CD14-positive monocyte (primary cell): ENCODE measurements around the gene OCIAD2. TPM values are rescaled to one million over a fixed set of nuclear protein-coding genes. Genes with fewer than 3 reads are reported as not detected.
A peak's percentile ranks its signal among the peaks of the same experiment; 100 is the strongest.

Experiments used
- DNase-seq, 3 donors: peaks; one replicate each; pipeline ENCODE4 v3.0.0-alpha.2; 2011 to 2022
- H2AFZ ChIP-seq: 2 replicates; pipeline ENCODE4 v1.6.0; 2012; ENCODE audit warnings: mild to moderate bottlenecking, low read depth, low read length, inconsistent platforms; ENCODE audit not compliant: insufficient read depth, poor library complexity, severe bottlenecking
- H3K27ac ChIP-seq, 2 donors: 1 replicate in 1 of 2; 2 replicates in 1 of 2; pipeline ENCODE4 v1.5.1; 2012 to 2013; ENCODE audit warnings: low read length in 2 of 2, control low read depth in 1 of 2, inconsistent platforms in 1 of 2, low read depth in 1 of 2, mild to moderate bottlenecking in 1 of 2
- H3K27me3 ChIP-seq, 2 donors: one replicate each; pipeline versions ENCODE4 v1.6.0 to v1.6.1; 2011 to 2013; ENCODE audit warnings: low read length in 2 of 2; ENCODE audit not compliant: control insufficient read depth in 2 of 2, insufficient read depth in 2 of 2
- H3K36me3 ChIP-seq, 2 donors: replicated peaks in 1 of 2; 1 replicate in 1 of 2; 2 replicates in 1 of 2; pipeline versions ENCODE4 v1.5.1 to v1.6.1; 2012 to 2013; ENCODE audit warnings: low read length in 2 of 2, control low read depth in 1 of 2, inconsistent platforms in 1 of 2, mild to moderate bottlenecking in 1 of 2; ENCODE audit not compliant: insufficient read depth in 2 of 2, control insufficient read depth in 1 of 2
- H3K4me1 ChIP-seq, 2 donors: 1 replicate in 1 of 2; 2 replicates in 1 of 2; pipeline versions ENCODE4 v1.5.1 to v1.6.1; 2012 to 2013; ENCODE audit warnings: low read length in 2 of 2, control low read depth in 1 of 2, inconsistent platforms in 1 of 2, mild to moderate bottlenecking in 1 of 2, moderate library complexity in 1 of 2; ENCODE audit not compliant: insufficient read depth in 2 of 2, control insufficient read depth in 1 of 2
- H3K4me2 ChIP-seq: replicated peaks from 2 replicates; pipeline ENCODE3; 2012; ENCODE audit warnings: low read length, moderate library complexity, mild to moderate bottlenecking; ENCODE audit not compliant: poor library complexity, severe bottlenecking; ENCODE audit errors: extremely low read depth
- H3K4me3 ChIP-seq, 3 experiments: fragments of 200-600 bp in 1 of 3; sonication (generic) in 1 of 3; replicated peaks in 1 of 3; 1 replicate in 2 of 3; 2 replicates in 1 of 3; pipeline ENCODE4 v1.5.1; 2011 to 2013; ENCODE audit warnings: low read length in 3 of 3, mild to moderate bottlenecking in 3 of 3, control low read depth in 2 of 3, low read depth in 2 of 3, inconsistent platforms in 1 of 3, moderate library complexity in 1 of 3
- H3K79me2 ChIP-seq: 2 replicates; pipeline ENCODE4 v1.6.0; 2012; ENCODE audit warnings: mild to moderate bottlenecking, control low read depth, inconsistent platforms, low read length, moderate library complexity; ENCODE audit not compliant: insufficient read depth
- H3K9ac ChIP-seq: 2 replicates; pipeline ENCODE4 v1.6.0; 2017; ENCODE audit warnings: low read length, mild to moderate bottlenecking; ENCODE audit not compliant: insufficient read depth, poor library complexity, severe bottlenecking
- H3K9me3 ChIP-seq, 2 donors: replicated peaks in 1 of 2; 1 replicate in 1 of 2; 2 replicates in 1 of 2; pipeline versions ENCODE4 v1.5.1 to v1.6.1; 2012 to 2013; ENCODE audit warnings: low read length in 2 of 2, control low read depth in 1 of 2; ENCODE audit not compliant: control insufficient read depth in 1 of 2, insufficient read depth in 1 of 2
- H4K20me1 ChIP-seq: 2 replicates; pipeline ENCODE4 v1.6.0; 2012; ENCODE audit warnings: mild to moderate bottlenecking, low read length, control low read depth, moderate library complexity; ENCODE audit not compliant: insufficient read depth
- H3K27ac Mint-ChIP-seq, 7 donors: one replicate each; pipeline ENCODE4 v1.8.0; 2020; ENCODE audit warnings: mild to moderate bottlenecking in 7 of 7, mixed read lengths in 7 of 7, moderate library complexity in 6 of 7, inconsistent platforms in 2 of 7
- H3K27me3 Mint-ChIP-seq, 3 donors: one replicate each; pipeline ENCODE4 v1.8.0; 2021 to 2022; ENCODE audit warnings: low read depth in 3 of 3, mild to moderate bottlenecking in 3 of 3, mixed read lengths in 3 of 3, moderate library complexity in 3 of 3, inconsistent platforms in 1 of 3
- H3K36me3 Mint-ChIP-seq, 2 donors: one replicate each; pipeline ENCODE4 v1.8.0; 2020; ENCODE audit warnings: mixed read lengths in 2 of 2, inconsistent platforms in 1 of 2, mild to moderate bottlenecking in 1 of 2
- H3K4me1 Mint-ChIP-seq: one replicate; pipeline ENCODE4 v1.8.0; 2020; ENCODE audit warnings: mild to moderate bottlenecking, mixed read lengths
- H3K4me3 Mint-ChIP-seq, 2 donors: one replicate each; pipeline ENCODE4 v1.8.0; 2020; ENCODE audit warnings: mild to moderate bottlenecking in 2 of 2, mixed read lengths in 2 of 2, moderate library complexity in 1 of 2
- H3K9me3 Mint-ChIP-seq, 7 donors: one replicate each; pipeline ENCODE4 v1.8.0; 2020 to 2022; ENCODE audit warnings: mixed read lengths in 7 of 7, mild to moderate bottlenecking in 6 of 7, moderate library complexity in 6 of 7, inconsistent platforms in 2 of 7
- WGBS: methylation state at CpG from one replicate; pipeline ENCODE4 v1.1.5; 2013; ENCODE audit warnings: missing lambda C conversion rate; ENCODE audit not compliant: insufficient coverage; 5-methylcytosine and 5-hydroxymethylcytosine counted together
- intact Hi-C, 2 donors: fragments of 100-400 bp; cut with micrococcal nuclease; formaldehyde crosslinking; loops; one replicate each; pipeline versions ENCODE4 v1.15.0 to v1.15.1; 2023
- polyA plus RNA-seq, 3 donors: library from polyadenylated mRNA; depleted of rRNA in 1 of 3; unstranded in 2 of 3; stranded (reverse) in 1 of 3; fragments of 300-500 nt in 2 of 3; fragments of >200 nt in 1 of 3; fragmentation: Illumina TruSeq in 2 of 3; gene quantifications; 1 replicate in 2 of 3; 2 replicates in 1 of 3; pipeline ENCODE4 v1.2.3, GENCODE V29; 2012 to 2021
- TF ChIP-seq, protein P1 (sequence below): fragments of 200-600 bp; IDR thresholded peaks from one replicate; pipeline ENCODE4 v1.8.0; 2022; ENCODE audit warnings: antibody characterized with exemption, mild to moderate bottlenecking

Gene OCIAD2
- polyA plus RNA-seq, 3 donors, result 2.1 to 3.1 (median 2.9) TPM

DNA sequence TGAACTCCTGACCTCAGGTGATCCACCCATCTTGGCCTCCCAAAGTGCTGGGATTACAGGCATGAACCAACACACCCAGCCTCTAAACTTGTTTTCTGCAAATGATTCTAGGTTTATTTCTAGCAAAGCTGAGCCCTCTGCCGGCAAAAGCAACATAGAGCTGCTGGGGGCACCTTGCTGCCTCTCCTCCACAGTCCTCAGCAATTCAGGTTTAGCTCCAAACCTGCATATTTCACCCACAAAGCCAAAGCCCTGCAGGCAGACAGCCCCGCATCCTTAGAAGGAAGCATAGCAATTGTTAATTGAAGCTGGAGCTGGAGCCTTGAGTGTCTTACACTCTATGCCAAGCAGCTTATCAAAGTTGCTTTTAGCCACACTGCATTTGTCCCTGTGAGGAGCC lies 24.9 kb upstream of the OCIAD2 start:
- H3K4me3 ChIP-seq, result no peak overlapping the region
- H3K27ac Mint-ChIP-seq, result no peak overlapping the region
- 100% methylated on average over 2 of the region's 2 CpGs for WGBS

DNA sequence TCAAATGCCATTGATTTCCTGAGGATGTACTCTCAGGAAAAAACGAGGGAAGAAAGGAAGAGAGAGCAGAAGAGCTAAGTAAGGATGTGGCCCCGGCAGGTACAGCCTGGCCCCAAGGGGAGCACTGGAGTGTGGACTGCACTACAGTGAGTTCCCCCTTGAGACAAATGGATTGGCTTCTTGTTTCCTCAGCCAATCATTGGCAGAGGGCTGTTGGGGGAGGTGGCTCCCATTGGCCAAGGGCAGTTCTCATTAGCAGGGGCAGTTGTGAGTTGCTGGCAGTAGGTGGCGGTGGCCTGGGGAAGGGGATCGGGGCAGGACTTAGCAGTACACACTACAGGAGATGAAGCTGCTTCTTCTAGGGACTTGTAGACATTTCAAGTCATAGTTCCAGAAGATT lies 24.1 kb upstream of the OCIAD2 start:
- Mint-ChIP-seq H3K27me3 (peaks cover 1 to 3% (median 2%) of the 10 kb centered on the region in 3 donors), H3K27ac (peak overlapping the region in 1 of 7 donors; percentile 55), H3K9me3 (peaks cover 0 to 8% (median 4%) of the 10 kb centered on the region in 7 donors), H3K4me1 (no peaks in the 10 kb centered on the region), H3K4me3 (no peak overlapping the region), H3K36me3 (no peaks in the 10 kb centered on the region)
- Histone ChIP-seq H3K4me2 (no peak overlapping the region), H3K9ac (no peak overlapping the region), H3K27ac (no peak overlapping the region), H3K4me3 (no peak overlapping the region), H3K27me3 (no peaks in the 10 kb centered on the region), H3K4me1 (no peaks in the 10 kb centered on the region), H2AFZ (no peak overlapping the region), H3K36me3 (no peaks in the 10 kb centered on the region), H3K9me3 (peaks cover 0 to 7% of the 10 kb centered on the region in 2 donors), H3K79me2 (no peaks in the 10 kb centered on the region), H4K20me1 (no peaks in the 10 kb centered on the region)
- TF ChIP-seq, protein P1, sequence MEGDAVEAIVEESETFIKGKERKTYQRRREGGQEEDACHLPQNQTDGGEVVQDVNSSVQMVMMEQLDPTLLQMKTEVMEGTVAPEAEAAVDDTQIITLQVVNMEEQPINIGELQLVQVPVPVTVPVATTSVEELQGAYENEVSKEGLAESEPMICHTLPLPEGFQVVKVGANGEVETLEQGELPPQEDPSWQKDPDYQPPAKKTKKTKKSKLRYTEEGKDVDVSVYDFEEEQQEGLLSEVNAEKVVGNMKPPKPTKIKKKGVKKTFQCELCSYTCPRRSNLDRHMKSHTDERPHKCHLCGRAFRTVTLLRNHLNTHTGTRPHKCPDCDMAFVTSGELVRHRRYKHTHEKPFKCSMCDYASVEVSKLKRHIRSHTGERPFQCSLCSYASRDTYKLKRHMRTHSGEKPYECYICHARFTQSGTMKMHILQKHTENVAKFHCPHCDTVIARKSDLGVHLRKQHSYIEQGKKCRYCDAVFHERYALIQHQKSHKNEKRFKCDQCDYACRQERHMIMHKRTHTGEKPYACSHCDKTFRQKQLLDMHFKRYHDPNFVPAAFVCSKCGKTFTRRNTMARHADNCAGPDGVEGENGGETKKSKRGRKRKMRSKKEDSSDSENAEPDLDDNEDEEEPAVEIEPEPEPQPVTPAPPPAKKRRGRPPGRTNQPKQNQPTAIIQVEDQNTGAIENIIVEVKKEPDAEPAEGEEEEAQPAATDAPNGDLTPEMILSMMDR, result no peak
- WGBS, result 98% methylated on average over 4 of the region's 4 CpGs
- DNase-seq, result no peak
- intact Hi-C loops, result no loop called here

More for the DNA sequence above, 24.9 kb upstream of the OCIAD2 start:
- H3K36me3 ChIP-seq, result no peaks in the 10 kb centered on the region
- H2AFZ ChIP-seq, result no peak overlapping the region
- H3K9me3 ChIP-seq, result peaks cover 0 to 7% of the 10 kb centered on the region in 2 donors
- H3K4me1 Mint-ChIP-seq, result no peaks in the 10 kb centered on the region
- TF ChIP-seq, protein P1, result no peak
- no peaks in the 10 kb centered on the region for H3K36me3 Mint-ChIP-seq
- H3K27ac ChIP-seq, result no peak overlapping the region
- intact Hi-C loops, result no loop called here
- no peaks in the 10 kb centered on the region for H3K79me2 ChIP-seq
- DNase-seq, result no peak
- H3K9ac ChIP-seq, result no peak overlapping the region
- no peak overlapping the region for H3K4me3 Mint-ChIP-seq
- peaks cover 0 to 8% (median 4%) of the 10 kb centered on the region in 7 donors for H3K9me3 Mint-ChIP-seq
- peaks cover 1 to 3% (median 2%) of the 10 kb centered on the region in 3 donors for H3K27me3 Mint-ChIP-seq
- no peaks in the 10 kb centered on the region for H3K27me3 ChIP-seq
- no peaks in the 10 kb centered on the region for H3K4me1 ChIP-seq
- H3K4me2 ChIP-seq, result no peak overlapping the region
- H4K20me1 ChIP-seq, result no peaks in the 10 kb centered on the region
